Tibial nerve (tissue), 4 donors: ENCODE data around the gene BCAS3.

Experiments used
- CTCF ChIP-seq, 5 experiments: fragments of 200-600 bp in 3 of 5; fragments of 450-650 bp in 2 of 5; sonication (generic) in 3 of 5; IDR thresholded peaks; one replicate each; pipeline ENCODE4 v1.5.1; 2016 to 2019; ENCODE audit warnings: antibody characterized with exemption in 5 of 5, mild to moderate bottlenecking in 3 of 5, moderate library complexity in 2 of 5
- EP300 ChIP-seq, 2 donors: sonication (generic); formaldehyde crosslinking; IDR thresholded peaks; one replicate each; pipeline ENCODE4 v1.6.1; 2017; ENCODE audit warnings: antibody characterized with exemption in 2 of 2, mild to moderate bottlenecking in 1 of 2
- POLR2A ChIP-seq, 2 donors: fragments of 450-650 bp; IDR thresholded peaks; one replicate each; pipeline ENCODE4 v1.6.1; 2017; ENCODE audit warnings: antibody characterized with exemption in 2 of 2, mild to moderate bottlenecking in 2 of 2, moderate library complexity in 2 of 2

GRCh38 chr17:61403801-61404662, 726.4 kb downstream of the BCAS3 start:
- no peak for TF ChIP-seq CTCF (IDR thresholded peaks at IDR 0.05)
- TF ChIP-seq POLR2A (IDR thresholded peaks at IDR 0.05), result no peak
- peak in 1 of 2 donors; percentile 37 for TF ChIP-seq EP300 (IDR thresholded peaks at IDR 0.05)
